Thyroid gland (tissue), 4 donors: ENCODE data around the gene TBX21.

Experiments
- POLR2A ChIP-seq, 2 donors: fragments of 450-650 bp; IDR thresholded peaks; one replicate each; pipeline ENCODE4 v1.6.1; 2017; ENCODE audit warnings: antibody characterized with exemption in 2 of 2, mild to moderate bottlenecking in 2 of 2, moderate library complexity in 1 of 2
- TF ChIP-seq, protein P1 (sequence below), 6 experiments: fragments of 200-600 bp in 3 of 6; fragments of 450-650 bp in 3 of 6; sonication (generic) in 3 of 6; IDR thresholded peaks; one replicate each; pipeline ENCODE4 v1.5.1; 2016 to 2019; ENCODE audit warnings: antibody characterized with exemption in 6 of 6, mild to moderate bottlenecking in 2 of 6, inconsistent platforms in 1 of 6, moderate library complexity in 1 of 6

DNA sequence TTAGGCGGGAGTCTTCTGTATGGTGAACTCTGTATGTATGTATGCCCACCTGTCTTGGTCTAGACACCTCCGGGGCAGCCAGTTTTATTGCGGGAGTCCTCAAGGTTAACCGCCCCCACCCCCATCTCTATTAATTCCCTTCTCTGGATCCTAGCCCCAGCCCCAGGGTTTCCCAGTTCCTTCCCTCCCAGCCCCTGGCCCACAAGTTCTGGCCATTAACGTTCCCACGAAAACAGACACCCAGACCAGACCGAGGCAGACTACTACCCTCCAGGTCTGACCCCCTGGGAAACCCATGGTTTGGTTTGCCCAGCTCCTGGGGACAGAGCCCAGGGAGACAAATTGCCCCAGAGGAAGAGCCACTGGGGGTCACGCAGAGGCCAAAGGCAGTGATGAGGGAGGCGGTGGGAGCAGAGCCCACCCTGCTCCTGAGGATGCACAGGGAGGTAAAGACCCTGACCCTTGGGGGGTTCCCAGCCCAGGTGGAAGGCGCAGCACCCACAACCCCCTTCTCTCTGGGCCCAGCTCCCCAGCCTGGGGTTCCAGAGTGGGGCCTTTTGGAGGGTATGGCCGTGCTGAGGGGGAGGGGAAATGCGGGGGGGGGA, 30.5 kb upstream of the TBX21 start:
- no peak for TF ChIP-seq POLR2A (IDR thresholded peaks at IDR 0.05)
- TF ChIP-seq, protein P1, sequence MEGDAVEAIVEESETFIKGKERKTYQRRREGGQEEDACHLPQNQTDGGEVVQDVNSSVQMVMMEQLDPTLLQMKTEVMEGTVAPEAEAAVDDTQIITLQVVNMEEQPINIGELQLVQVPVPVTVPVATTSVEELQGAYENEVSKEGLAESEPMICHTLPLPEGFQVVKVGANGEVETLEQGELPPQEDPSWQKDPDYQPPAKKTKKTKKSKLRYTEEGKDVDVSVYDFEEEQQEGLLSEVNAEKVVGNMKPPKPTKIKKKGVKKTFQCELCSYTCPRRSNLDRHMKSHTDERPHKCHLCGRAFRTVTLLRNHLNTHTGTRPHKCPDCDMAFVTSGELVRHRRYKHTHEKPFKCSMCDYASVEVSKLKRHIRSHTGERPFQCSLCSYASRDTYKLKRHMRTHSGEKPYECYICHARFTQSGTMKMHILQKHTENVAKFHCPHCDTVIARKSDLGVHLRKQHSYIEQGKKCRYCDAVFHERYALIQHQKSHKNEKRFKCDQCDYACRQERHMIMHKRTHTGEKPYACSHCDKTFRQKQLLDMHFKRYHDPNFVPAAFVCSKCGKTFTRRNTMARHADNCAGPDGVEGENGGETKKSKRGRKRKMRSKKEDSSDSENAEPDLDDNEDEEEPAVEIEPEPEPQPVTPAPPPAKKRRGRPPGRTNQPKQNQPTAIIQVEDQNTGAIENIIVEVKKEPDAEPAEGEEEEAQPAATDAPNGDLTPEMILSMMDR (IDR thresholded peaks at IDR 0.05), result no peak
